KMS-11 (cell line): ENCODE results near the gene TCP10L.

Source experiments
- H2AFZ ChIP-seq: fragments of 200-600 bp; sonication (generic); 2 replicates; pipeline ENCODE4 v1.6.1; 2016; ENCODE audit warnings: antibody characterized with exemption, mixed run types, low read depth
- H3K27ac ChIP-seq: fragments of 200-600 bp; sonication (generic); 2 replicates; pipeline ENCODE4 v1.6.1; 2016; ENCODE audit warnings: mild to moderate bottlenecking, mixed run types
- H3K27me3 ChIP-seq: fragments of 200-600 bp; sonication (generic); 2 replicates; pipeline ENCODE4 v1.6.1; 2017; ENCODE audit warnings: mild to moderate bottlenecking, low read depth, mixed run types, moderate library complexity; ENCODE audit not compliant: insufficient read depth
- H3K36me3 ChIP-seq: fragments of 200-600 bp; sonication (generic); 2 replicates; pipeline ENCODE4 v1.6.1; 2017; ENCODE audit warnings: mild to moderate bottlenecking, mixed run types; ENCODE audit not compliant: insufficient read depth
- H3K4me1 ChIP-seq: fragments of 200-600 bp; sonication (generic); 2 replicates; pipeline ENCODE4 v1.6.1; 2016; ENCODE audit warnings: mild to moderate bottlenecking, low read depth, mixed run types; ENCODE audit not compliant: poor library complexity, severe bottlenecking
- H3K4me2 ChIP-seq: fragments of 200-600 bp; sonication (generic); 2 replicates; pipeline ENCODE4 v1.7.0; 2016; ENCODE audit warnings: mild to moderate bottlenecking, mixed run types
- H3K4me3 ChIP-seq: fragments of 200-600 bp; sonication (generic); IDR thresholded peaks from 2 replicates; pipeline ENCODE4 v1.6.1; 2017; ENCODE audit warnings: low read depth, low read length, mixed read lengths; ENCODE audit not compliant: insufficient read depth
- H3K79me2 ChIP-seq: fragments of 200-600 bp; sonication (generic); 2 replicates; pipeline ENCODE4 v1.6.1; 2016; ENCODE audit warnings: low read depth, mixed run types; ENCODE audit not compliant: insufficient read depth
- H3K9ac ChIP-seq: fragments of 200-600 bp; sonication (generic); 2 replicates; pipeline ENCODE4 v1.6.1; 2016; ENCODE audit warnings: mild to moderate bottlenecking, mixed run types
- H4K20me1 ChIP-seq: fragments of 200-600 bp; sonication (generic); 2 replicates; pipeline ENCODE4 v1.6.1; 2016; ENCODE audit warnings: mild to moderate bottlenecking, mixed run types; ENCODE audit not compliant: insufficient read depth
- TF ChIP-seq, protein P1 (sequence below): fragments of 200-600 bp; sonication (generic); conservative IDR thresholded peaks from 2 replicates; pipeline ENCODE4 v1.6.1; 2017; ENCODE audit warnings: low read depth, mild to moderate bottlenecking, antibody characterized with exemption, low read length, moderate library complexity, mixed read lengths

Gene TCP10L

DNA sequence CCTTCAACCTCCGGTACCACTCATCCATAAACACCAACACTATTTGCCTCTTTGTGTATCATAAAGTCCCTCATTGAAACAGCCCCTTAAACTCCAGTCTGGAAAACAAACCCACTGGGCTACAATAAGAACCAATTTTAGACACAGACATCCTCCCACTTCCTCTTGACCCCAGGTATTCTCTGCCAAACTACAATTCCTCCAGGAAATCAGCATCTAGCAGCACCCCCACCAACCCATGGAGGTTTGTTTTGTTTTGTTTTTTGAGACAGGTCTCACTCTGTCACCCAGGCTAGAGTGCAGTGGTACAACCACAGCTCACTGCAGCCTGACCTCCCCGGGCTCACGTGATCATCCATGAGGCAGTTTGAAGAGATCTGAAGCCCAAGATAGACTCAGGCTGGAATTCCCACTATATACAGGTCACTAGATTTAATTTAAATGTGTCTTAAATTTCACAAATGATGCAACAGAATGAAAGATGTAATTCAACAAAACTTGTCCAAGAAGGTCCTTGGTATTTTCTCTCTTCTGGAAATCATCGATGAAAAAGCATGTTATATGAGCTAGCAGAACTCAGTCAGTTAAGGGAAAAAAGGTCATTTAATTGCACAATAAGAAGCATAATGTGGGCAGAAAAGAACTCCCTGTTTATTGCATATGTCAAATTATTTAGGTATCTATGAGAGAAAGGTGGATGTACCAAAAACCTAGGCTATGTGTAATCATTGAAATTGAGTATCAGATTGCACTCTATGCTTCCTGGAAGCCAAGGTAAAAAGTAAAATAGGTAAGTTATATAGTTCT is 30.3 kb downstream of the TCP10L start:
- no peaks in the 10 kb centered on the region for H4K20me1 ChIP-seq
- H2AFZ ChIP-seq: no peak overlapping the region
- H3K27me3 ChIP-seq: no peaks in the 10 kb centered on the region
- no peak overlapping the region for H3K9ac ChIP-seq
- no peak overlapping the region for H3K4me2 ChIP-seq
- H3K4me1 ChIP-seq: no peaks in the 10 kb centered on the region
- no peaks in the 10 kb centered on the region for H3K36me3 ChIP-seq
- no peaks in the 10 kb centered on the region for H3K79me2 ChIP-seq
- TF ChIP-seq, protein P1, sequence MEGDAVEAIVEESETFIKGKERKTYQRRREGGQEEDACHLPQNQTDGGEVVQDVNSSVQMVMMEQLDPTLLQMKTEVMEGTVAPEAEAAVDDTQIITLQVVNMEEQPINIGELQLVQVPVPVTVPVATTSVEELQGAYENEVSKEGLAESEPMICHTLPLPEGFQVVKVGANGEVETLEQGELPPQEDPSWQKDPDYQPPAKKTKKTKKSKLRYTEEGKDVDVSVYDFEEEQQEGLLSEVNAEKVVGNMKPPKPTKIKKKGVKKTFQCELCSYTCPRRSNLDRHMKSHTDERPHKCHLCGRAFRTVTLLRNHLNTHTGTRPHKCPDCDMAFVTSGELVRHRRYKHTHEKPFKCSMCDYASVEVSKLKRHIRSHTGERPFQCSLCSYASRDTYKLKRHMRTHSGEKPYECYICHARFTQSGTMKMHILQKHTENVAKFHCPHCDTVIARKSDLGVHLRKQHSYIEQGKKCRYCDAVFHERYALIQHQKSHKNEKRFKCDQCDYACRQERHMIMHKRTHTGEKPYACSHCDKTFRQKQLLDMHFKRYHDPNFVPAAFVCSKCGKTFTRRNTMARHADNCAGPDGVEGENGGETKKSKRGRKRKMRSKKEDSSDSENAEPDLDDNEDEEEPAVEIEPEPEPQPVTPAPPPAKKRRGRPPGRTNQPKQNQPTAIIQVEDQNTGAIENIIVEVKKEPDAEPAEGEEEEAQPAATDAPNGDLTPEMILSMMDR: no peak
- H3K27ac ChIP-seq: no peak overlapping the region
- no peak overlapping the region for H3K4me3 ChIP-seq

DNA sequence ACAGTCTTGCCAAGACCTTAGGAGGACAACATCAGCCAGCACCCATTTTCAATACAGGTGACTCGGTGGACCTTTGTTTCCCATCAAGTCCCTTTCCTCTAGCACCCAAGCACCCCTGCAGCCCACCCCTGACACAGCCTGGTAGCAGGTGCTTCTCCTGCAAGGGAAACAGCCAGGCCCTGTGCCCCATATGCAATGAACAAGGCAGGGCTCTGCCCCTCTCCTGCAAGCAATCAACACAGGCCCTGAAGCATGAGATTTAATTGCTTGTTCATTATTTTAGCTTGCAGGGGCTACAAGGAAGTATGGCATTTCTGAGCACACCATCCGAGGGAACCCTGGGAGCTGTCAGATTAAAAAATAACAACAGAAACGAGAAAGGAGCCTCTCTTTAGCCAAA is 35.4 kb downstream of the TCP10L start:
- Histone ChIP-seq H3K4me1 (no peaks in the 10 kb centered on the region), H3K4me3 (no peak overlapping the region), H3K4me2 (no peak overlapping the region), H3K79me2 (no peaks in the 10 kb centered on the region), H4K20me1 (no peaks in the 10 kb centered on the region), H3K27ac (no peak overlapping the region), H3K36me3 (no peaks in the 10 kb centered on the region), H3K27me3 (no peaks in the 10 kb centered on the region), H2AFZ (no peak overlapping the region), H3K9ac (no peak overlapping the region)
- TF ChIP-seq, protein P1: no peak

DNA sequence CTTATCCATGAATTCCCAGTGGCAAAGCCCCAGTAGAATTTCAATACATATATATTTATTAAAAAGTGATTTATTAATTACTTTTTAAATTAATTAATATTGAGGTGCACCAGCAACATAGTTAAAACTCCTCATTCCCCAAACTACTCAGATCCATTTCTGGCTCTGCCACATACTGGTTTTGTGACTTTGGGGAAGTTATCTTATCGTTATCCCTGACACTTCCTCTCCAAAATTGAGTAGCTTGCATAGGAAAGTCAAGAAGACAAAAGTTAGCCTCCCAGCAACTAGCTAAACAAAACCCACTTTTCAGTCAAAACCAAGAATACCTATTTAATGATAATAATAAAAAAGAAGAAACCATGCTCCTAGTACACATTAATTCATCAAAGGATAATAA is 35.9 kb downstream of the TCP10L start:
- Histone ChIP-seq H4K20me1 (no peaks in the 10 kb centered on the region), H3K4me3 (no peak overlapping the region), H3K79me2 (no peaks in the 10 kb centered on the region), H3K9ac (no peak overlapping the region), H2AFZ (no peak overlapping the region), H3K27me3 (no peaks in the 10 kb centered on the region), H3K4me1 (no peaks in the 10 kb centered on the region), H3K27ac (no peak overlapping the region), H3K4me2 (no peak overlapping the region), H3K36me3 (no peaks in the 10 kb centered on the region)
- TF ChIP-seq, protein P1: no peak

DNA sequence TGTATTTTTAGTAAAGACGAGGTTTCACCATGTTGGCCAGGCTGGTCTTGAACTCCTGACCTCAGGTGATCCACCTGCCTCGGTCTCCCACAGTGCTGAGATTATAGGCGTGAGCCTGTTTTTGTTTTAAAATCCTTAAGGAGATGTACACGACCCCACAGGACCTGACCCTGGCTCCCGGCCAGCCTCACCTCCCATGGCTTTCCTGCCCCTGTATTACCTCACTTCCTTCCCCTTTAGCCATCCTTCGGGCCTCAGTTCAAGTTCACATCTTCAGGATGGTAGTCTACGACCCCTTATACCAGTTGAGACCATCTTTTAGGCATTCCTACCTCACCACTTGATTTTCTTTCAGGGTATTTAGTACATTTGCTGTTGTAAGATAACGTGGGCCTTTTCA is 36.3 kb downstream of the TCP10L start:
- no peaks in the 10 kb centered on the region for H4K20me1 ChIP-seq
- TF ChIP-seq, protein P1: no peak

More for the DNA sequence above, 36.3 kb downstream of the TCP10L start:
- Histone ChIP-seq H3K4me2 (no peak overlapping the region), H3K79me2 (no peaks in the 10 kb centered on the region), H3K9ac (no peak overlapping the region), H3K27me3 (no peaks in the 10 kb centered on the region), H3K4me1 (no peaks in the 10 kb centered on the region), H2AFZ (no peak overlapping the region), H3K4me3 (no peak overlapping the region), H3K27ac (no peak overlapping the region), H3K36me3 (no peaks in the 10 kb centered on the region)
